HepG2 (cell line): ENCODE measurements around the gene CMYA5. TPM values are rescaled to one million over a fixed set of nuclear protein-coding genes. Genes with fewer than 3 reads are reported as not detected.
A peak's percentile ranks its signal among the peaks of the same experiment; 100 is the strongest.

Source experiments
- GABPB1 ChIP-seq: IDR thresholded peaks from 2 replicates; pipeline ENCODE4 v1.6.1; 2016; ENCODE audit warnings: mild to moderate bottlenecking, missing genetic modification reagents, moderate library complexity, missing compliant biosample characterization
- MEF2D ChIP-seq: sonication (generic); formaldehyde crosslinking; IDR thresholded peaks from 2 replicates; pipeline ENCODE4 v1.5.1; 2020; ENCODE audit warnings: mild to moderate bottlenecking, missing genetic modification reagents
- NFKB2 ChIP-seq: sonication (generic); formaldehyde crosslinking; IDR thresholded peaks from 2 replicates; pipeline ENCODE4 v1.4.0; 2020; ENCODE audit warnings: missing genetic modification reagents, borderline replicate concordance
- NR2F6 ChIP-seq, 2 experiments: IDR thresholded peaks; 2 replicates each; pipeline ENCODE4 v1.6.1; 2016; ENCODE audit warnings: antibody characterized with exemption in 1 of 2, mild to moderate bottlenecking in 1 of 2
- POLR2AphosphoS2 ChIP-seq: IDR thresholded peaks from 2 replicates; pipeline ENCODE4 v1.6.1; 2011; ENCODE audit warnings: low read depth, low read length, improper control_type of control experiment
- RXRA ChIP-seq: sonication (generic); formaldehyde crosslinking; IDR thresholded peaks from 2 replicates; pipeline ENCODE4 v1.5.1; 2020; ENCODE audit warnings: missing genetic modification reagents
- ZNF724P ChIP-seq: sonication (generic); formaldehyde crosslinking; IDR thresholded peaks from 2 replicates; pipeline ENCODE4 v1.8.0; 2022; ENCODE audit warnings: missing genetic modification reagents, borderline replicate concordance
- ZNF768 ChIP-seq: sonication (generic); formaldehyde crosslinking; IDR thresholded peaks from 2 replicates; pipeline ENCODE4 v1.4.0; 2020; ENCODE audit warnings: missing genetic modification reagents
- polyA plus RNA-seq, 8 experiments: library from polyadenylated mRNA; depleted of rRNA in 3 of 8; stranded (reverse) in 7 of 8; unstranded in 1 of 8; fragments of >200 nt; fragmentation: Illumina TruSeq in 4 of 8; extraction: Trizol in 4 of 8; gene quantifications; 2 replicates each; pipeline versions ENCODE4 v1.2.1 to v1.2.3, GENCODE V29; 2011 to 2016; ENCODE audit warnings: low read depth in 4 of 8, missing spikeins in 1 of 8, mixed read lengths in 1 of 8; ENCODE audit not compliant: insufficient read depth in 1 of 8
- total RNA-seq, 5 experiments: library from RNA; depleted of rRNA; stranded (reverse); fragments of >200 nt; fragmentation: Illumina TruSeq; extraction: Trizol; gene quantifications; 2 replicates each; pipeline ENCODE4 v1.2.3, GENCODE V29; 2016; ENCODE audit warnings: low read depth in 1 of 5
- TF ChIP-seq, protein P1 (sequence below): sonication (generic); formaldehyde crosslinking; IDR thresholded peaks from 2 replicates; pipeline ENCODE4 v1.4.0; 2020; ENCODE audit warnings: mild to moderate bottlenecking, missing genetic modification reagents
- TF ChIP-seq, protein P2 (sequence below): sonication (generic); formaldehyde crosslinking; IDR thresholded peaks from 2 replicates; pipeline ENCODE4 v1.9.0; 2021; ENCODE audit warnings: missing genetic modification reagents, borderline replicate concordance
- TF ChIP-seq, protein P3 (sequence below): sonication (generic); formaldehyde crosslinking; IDR thresholded peaks from 2 replicates; pipeline ENCODE4 v1.4.0; 2020; ENCODE audit warnings: missing genetic modification reagents
- TF ChIP-seq, protein P4 (sequence below): sonication (generic); formaldehyde crosslinking; IDR thresholded peaks from 2 replicates; pipeline ENCODE4 v1.5.1; 2020; ENCODE audit warnings: mild to moderate bottlenecking, missing genetic modification reagents, borderline replicate concordance

The CMYA5 gene
- total and polyA plus RNA-seq, 2 of the 13 experiments (the other 11 are each of a cell fraction or from before 2014, with no cell fraction given), result 0.13 to 0.51 TPM

DNA sequence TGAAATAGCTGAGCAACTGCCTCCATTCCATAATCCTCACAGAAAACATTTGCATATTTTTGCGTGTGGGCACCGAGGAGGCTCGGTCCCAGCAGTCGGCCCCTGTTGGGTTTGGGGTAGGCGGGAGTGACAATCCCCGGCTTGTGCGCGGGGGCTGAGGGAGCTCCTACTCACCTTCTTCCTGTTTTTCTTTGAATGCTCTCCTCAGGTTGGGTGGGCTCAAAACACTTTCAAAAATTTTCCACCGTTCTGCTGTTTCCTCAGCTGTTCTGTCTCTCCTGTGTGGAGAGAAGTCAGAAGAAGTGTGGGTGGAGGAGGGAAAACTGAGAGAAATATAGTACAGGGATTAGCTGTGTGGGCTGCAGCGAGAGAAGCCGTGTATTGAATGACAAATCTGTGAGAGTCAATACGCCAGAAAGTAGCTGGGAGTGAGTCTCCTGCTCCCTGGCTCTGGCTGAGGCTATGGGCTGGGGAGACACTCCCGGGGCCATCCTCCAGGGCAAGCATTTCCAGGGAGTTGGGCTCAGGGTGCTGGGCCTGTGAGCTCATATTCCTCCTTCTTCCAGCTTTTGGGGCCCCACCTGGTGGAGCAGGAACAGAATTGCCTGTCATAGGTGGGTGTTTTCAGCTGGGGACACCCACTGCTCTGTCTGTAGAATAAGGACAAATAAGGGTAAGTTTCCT lies 84.7 kb downstream of the CMYA5 start (continued):
- no peak for TF ChIP-seq MEF2D (CRISPR knock-in tag)
- TF ChIP-seq, protein P1, sequence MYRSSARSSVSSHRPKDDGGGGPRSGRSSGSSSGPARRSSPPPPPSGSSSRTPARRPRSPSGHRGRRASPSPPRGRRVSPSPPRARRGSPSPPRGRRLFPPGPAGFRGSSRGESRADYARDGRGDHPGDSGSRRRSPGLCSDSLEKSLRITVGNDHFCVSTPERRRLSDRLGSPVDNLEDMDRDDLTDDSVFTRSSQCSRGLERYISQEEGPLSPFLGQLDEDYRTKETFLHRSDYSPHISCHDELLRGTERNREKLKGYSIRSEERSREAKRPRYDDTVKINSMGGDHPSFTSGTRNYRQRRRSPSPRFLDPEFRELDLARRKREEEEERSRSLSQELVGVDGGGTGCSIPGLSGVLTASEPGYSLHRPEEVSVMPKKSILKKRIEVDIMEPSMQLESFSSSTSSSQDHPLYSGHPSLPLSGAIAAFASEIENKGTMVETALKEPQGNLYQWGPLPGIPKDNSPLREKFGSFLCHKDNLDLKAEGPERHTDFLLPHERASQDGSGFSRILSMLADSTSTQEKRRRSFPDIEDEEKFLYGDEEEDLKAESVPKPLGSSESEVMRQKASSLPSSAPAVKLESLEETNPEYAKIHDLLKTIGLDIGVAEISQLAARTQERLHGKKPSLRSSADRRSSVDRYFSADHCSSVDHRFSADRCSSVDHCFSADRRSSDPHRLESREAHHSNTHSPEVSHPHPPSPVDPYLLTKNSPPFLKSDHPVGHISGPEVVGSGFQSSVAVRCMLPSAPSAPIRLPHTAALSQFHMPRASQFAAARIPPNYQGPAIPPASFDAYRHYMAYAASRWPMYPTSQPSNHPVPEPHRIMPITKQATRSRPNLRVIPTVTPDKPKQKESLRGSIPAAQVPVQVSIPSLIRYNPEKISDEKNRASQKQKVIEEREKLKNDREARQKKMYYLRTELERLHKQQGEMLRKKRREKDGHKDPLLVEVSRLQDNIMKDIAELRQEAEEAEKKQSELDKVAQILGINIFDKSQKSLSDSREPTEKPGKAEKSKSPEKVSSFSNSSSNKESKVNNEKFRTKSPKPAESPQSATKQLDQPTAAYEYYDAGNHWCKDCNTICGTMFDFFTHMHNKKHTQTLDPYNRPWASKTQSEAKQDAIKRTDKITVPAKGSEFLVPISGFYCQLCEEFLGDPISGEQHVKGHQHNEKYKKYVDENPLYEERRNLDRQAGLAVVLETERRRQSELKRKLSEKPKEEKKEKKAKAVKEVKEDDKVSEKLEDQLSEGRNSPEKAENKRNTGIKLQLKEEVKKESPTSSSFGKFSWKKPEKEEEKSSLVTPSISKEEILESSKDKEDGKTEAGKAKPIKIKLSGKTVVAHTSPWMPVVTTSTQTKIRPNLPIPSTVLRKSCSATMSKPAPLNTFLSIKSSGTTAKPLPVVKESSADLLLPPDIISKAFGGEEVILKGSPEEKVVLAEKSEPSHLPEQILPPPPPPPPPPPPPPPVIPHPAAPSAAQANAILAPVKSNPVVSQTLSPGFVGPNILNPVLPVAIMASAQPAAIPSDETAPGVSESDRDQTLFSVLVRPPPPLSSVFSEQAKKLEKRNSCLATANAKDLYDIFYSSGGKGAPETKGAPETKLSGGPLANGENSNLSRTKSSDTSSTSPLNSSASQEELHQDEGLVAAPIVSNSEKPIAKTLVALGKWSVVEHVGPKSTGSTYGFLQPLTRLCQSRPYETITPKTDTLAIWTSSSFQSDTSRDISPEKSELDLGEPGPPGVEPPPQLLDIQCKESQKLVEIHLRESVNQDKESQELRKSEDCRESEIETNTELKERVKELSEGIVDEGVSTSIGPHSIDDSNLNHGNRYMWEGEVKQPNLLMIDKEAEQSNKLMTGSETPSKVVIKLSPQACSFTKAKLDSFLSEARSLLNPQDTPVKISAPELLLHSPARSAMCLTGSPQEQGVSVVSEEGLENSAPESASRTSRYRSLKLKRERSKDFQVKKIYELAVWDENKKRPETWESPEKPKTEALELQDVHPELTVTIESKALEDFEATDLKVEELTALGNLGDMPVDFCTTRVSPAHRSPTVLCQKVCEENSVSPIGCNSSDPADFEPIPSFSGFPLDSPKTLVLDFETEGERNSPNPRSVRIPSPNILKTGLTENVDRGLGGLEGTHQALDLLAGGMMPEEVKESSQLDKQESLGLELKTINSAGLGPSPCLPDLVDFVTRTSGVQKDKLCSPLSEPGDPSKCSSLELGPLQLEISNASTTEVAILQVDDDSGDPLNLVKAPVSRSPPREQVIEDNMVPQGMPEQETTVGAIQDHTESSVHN (CRISPR knock-in tag), result no peak
- TF ChIP-seq RXRA (CRISPR knock-in tag), result no peak
- TF ChIP-seq NR2F6 (IDR thresholded peaks at IDR 0.05), result no peak
- peak; percentile 8; the same call in 1 of the 2 replicates for TF ChIP-seq NR2F6 (CRISPR knock-in tag; IDR thresholded peaks at IDR 0.05)
- 0 out of 2 replicates have a peak, but pooled peaks have one; percentile 28 for TF ChIP-seq NFKB2 (CRISPR knock-in tag)
- TF ChIP-seq, protein P2, sequence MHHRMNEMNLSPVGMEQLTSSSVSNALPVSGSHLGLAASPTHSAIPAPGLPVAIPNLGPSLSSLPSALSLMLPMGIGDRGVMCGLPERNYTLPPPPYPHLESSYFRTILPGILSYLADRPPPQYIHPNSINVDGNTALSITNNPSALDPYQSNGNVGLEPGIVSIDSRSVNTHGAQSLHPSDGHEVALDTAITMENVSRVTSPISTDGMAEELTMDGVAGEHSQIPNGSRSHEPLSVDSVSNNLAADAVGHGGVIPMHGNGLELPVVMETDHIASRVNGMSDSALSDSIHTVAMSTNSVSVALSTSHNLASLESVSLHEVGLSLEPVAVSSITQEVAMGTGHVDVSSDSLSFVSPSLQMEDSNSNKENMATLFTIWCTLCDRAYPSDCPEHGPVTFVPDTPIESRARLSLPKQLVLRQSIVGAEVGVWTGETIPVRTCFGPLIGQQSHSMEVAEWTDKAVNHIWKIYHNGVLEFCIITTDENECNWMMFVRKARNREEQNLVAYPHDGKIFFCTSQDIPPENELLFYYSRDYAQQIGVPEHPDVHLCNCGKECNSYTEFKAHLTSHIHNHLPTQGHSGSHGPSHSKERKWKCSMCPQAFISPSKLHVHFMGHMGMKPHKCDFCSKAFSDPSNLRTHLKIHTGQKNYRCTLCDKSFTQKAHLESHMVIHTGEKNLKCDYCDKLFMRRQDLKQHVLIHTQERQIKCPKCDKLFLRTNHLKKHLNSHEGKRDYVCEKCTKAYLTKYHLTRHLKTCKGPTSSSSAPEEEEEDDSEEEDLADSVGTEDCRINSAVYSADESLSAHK (CRISPR knock-in tag), result no peak
- TF ChIP-seq, protein P3, sequence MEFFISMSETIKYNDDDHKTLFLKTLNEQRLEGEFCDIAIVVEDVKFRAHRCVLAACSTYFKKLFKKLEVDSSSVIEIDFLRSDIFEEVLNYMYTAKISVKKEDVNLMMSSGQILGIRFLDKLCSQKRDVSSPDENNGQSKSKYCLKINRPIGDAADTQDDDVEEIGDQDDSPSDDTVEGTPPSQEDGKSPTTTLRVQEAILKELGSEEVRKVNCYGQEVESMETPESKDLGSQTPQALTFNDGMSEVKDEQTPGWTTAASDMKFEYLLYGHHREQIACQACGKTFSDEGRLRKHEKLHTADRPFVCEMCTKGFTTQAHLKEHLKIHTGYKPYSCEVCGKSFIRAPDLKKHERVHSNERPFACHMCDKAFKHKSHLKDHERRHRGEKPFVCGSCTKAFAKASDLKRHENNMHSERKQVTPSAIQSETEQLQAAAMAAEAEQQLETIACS (CRISPR knock-in tag), result no peak
- TF ChIP-seq ZNF768 (CRISPR knock-in tag), result no peak
- no peak for TF ChIP-seq ZNF724P (CRISPR knock-in tag)
- peak; percentile 25; the same call in 1 of the 2 replicates for TF ChIP-seq GABPB1 (CRISPR knock-in tag)
- TF ChIP-seq, protein P4, sequence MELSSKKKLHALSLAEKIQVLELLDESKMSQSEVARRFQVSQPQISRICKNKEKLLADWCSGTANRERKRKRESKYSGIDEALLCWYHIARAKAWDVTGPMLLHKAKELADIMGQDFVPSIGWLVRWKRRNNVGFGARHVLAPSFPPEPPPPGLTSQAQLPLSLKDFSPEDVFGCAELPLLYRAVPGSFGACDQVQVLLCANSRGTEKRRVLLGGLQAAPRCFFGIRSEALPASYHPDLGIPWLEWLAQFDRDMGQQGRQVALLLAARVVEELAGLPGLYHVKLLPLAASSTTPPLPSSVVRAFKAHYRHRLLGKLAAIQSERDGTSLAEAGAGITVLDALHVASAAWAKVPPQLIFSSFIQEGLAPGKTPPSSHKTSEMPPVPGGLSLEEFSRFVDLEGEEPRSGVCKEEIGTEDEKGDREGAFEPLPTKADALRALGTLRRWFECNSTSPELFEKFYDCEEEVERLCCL (CRISPR knock-in tag), result no peak
- no peak for TF ChIP-seq POLR2AphosphoS2
